ENCODE data around the gene PEX26.
"Not testable (repeated sequence)": the region's sequence is repeated elsewhere in the genome, so short reads cannot be mapped to it uniquely, and the experiment has no call there.

PEX26 gene

GRCh38 chr22:18057568-18058209 lies 20.1 kb upstream of the PEX26 start:
- Histone ChIP-seq H3K27ac (ENCODE audit: low read depth, low read length) (no peak overlapping the region), H3K4me1 (ENCODE audit: control insufficient read depth, insufficient read depth, low read length) (no peaks in the 10 kb centered on the region; the same call in 1 of the 2 replicates), H3K27me3 (ENCODE audit: control insufficient read depth, insufficient read depth, low read length) (no peaks in the 10 kb centered on the region), H3K4me3 (ENCODE audit: low read depth, low read length) (no peak overlapping the region), H3K9me3 (ENCODE audit: control insufficient read depth, insufficient read depth, low read depth, low read length) (peaks cover 7% of the 10 kb centered on the region; the same call in 1 of the 2 replicates), H3K9ac (ENCODE audit: low read length) (no peak overlapping the region), H3K36me3 (ENCODE audit: control insufficient read depth, insufficient read depth, low read length) (no peaks in the 10 kb centered on the region)

GRCh38 chr22:18058371-18059093 lies 19.3 kb upstream of the PEX26 start:
- no peaks in the 10 kb centered on the region for H3K27me3 ChIP-seq (ENCODE audit: control insufficient read depth, insufficient read depth, low read length)
- no peaks in the 10 kb centered on the region; the same call in 1 of the 2 replicates for H3K4me1 ChIP-seq (ENCODE audit: control insufficient read depth, insufficient read depth, low read length)
- H3K4me3 ChIP-seq (ENCODE audit: low read depth, low read length): no peak overlapping the region
- peaks cover 7% of the 10 kb centered on the region; the same call in 1 of the 2 replicates for H3K9me3 ChIP-seq (ENCODE audit: control insufficient read depth, insufficient read depth, low read depth, low read length)
- no peak overlapping the region for H3K9ac ChIP-seq (ENCODE audit: low read length)
- no peaks in the 10 kb centered on the region for H3K36me3 ChIP-seq (ENCODE audit: control insufficient read depth, insufficient read depth, low read length)
- H3K27ac ChIP-seq (ENCODE audit: low read depth, low read length): no peak overlapping the region

GRCh38 chr22:18059094-18059417 lies 18.7 kb upstream of the PEX26 start:
- H3K9me3 ChIP-seq (ENCODE audit: control insufficient read depth, insufficient read depth, low read depth, low read length): peaks cover 3% of the 10 kb centered on the region; the same call in 1 of the 2 replicates
- no peak overlapping the region for H3K27ac ChIP-seq (ENCODE audit: low read depth, low read length)
- H3K9ac ChIP-seq (ENCODE audit: low read length): no peak overlapping the region
- H3K27me3 ChIP-seq (ENCODE audit: control insufficient read depth, insufficient read depth, low read length): no peaks in the 10 kb centered on the region
- no peaks in the 10 kb centered on the region for H3K36me3 ChIP-seq (ENCODE audit: control insufficient read depth, insufficient read depth, low read length)
- no peak overlapping the region for H3K4me3 ChIP-seq (ENCODE audit: low read depth, low read length)
- H3K4me1 ChIP-seq (ENCODE audit: control insufficient read depth, insufficient read depth, low read length): no peaks in the 10 kb centered on the region; the same call in 1 of the 2 replicates

- Histone ChIP-seq H3K4me1 (ENCODE audit: control insufficient read depth, insufficient read depth, low read length) (no peaks in the 10 kb centered on the region; the same call in 1 of the 2 replicates), H3K27ac (ENCODE audit: low read depth, low read length) (no peak overlapping the region), H3K9ac (ENCODE audit: low read length) (no peak overlapping the region), H3K27me3 (ENCODE audit: control insufficient read depth, insufficient read depth, low read length) (no peaks in the 10 kb centered on the region), H3K4me3 (ENCODE audit: low read depth, low read length) (no peak overlapping the region), H3K36me3 (ENCODE audit: control insufficient read depth, insufficient read depth, low read length) (no peaks in the 10 kb centered on the region), H3K9me3 (ENCODE audit: control insufficient read depth, insufficient read depth, low read depth, low read length) (no peaks in the 10 kb centered on the region)
Measured at GRCh38 chr22:18059473-18059872, 18.3 kb upstream of the PEX26 start.

GRCh38 chr22:18059991-18060390 lies 17.8 kb upstream of the PEX26 start:
- no peak overlapping the region for H3K4me3 ChIP-seq (ENCODE audit: low read depth, low read length)
- no peak overlapping the region for H3K27ac ChIP-seq (ENCODE audit: low read depth, low read length)
- no peaks in the 10 kb centered on the region; the same call in 1 of the 2 replicates for H3K27me3 ChIP-seq (ENCODE audit: control insufficient read depth, insufficient read depth, low read length)
- no peaks in the 10 kb centered on the region; the same call in 1 of the 2 replicates for H3K4me1 ChIP-seq (ENCODE audit: control insufficient read depth, insufficient read depth, low read length)
- no peaks in the 10 kb centered on the region for H3K36me3 ChIP-seq (ENCODE audit: control insufficient read depth, insufficient read depth, low read length)
- no peaks in the 10 kb centered on the region for H3K9me3 ChIP-seq (ENCODE audit: control insufficient read depth, insufficient read depth, low read depth, low read length)
- H3K9ac ChIP-seq (ENCODE audit: low read length): no peak overlapping the region

- Histone ChIP-seq H3K27ac (ENCODE audit: low read depth, low read length) (no peak overlapping the region), H3K27me3 (ENCODE audit: control insufficient read depth, insufficient read depth, low read length) (peaks cover 5% of the 10 kb centered on the region; the same call in 1 of the 2 replicates), H3K4me3 (ENCODE audit: low read depth, low read length) (no peak overlapping the region), H3K36me3 (ENCODE audit: control insufficient read depth, insufficient read depth, low read length) (no peaks in the 10 kb centered on the region), H3K9me3 (ENCODE audit: control insufficient read depth, insufficient read depth, low read depth, low read length) (no peaks in the 10 kb centered on the region), H3K4me1 (ENCODE audit: control insufficient read depth, insufficient read depth, low read length) (no peaks in the 10 kb centered on the region; the same call in 1 of the 2 replicates), H3K9ac (ENCODE audit: low read length) (no peak overlapping the region)
Measured at GRCh38 chr22:18060646-18061620, 16.9 kb upstream of the PEX26 start.

GRCh38 chr22:18062421-18062820 lies 15.4 kb upstream of the PEX26 start:
- H3K36me3 ChIP-seq (ENCODE audit: control insufficient read depth, insufficient read depth, low read length): no peaks in the 10 kb centered on the region
- no peak overlapping the region for H3K4me3 ChIP-seq (ENCODE audit: low read depth, low read length)
- H3K9ac ChIP-seq (ENCODE audit: low read length): no peak overlapping the region
- H3K4me1 ChIP-seq (ENCODE audit: control insufficient read depth, insufficient read depth, low read length): no peaks in the 10 kb centered on the region; the same call in 1 of the 2 replicates
- no peak overlapping the region for H3K27ac ChIP-seq (ENCODE audit: low read depth, low read length)
- peaks cover 10% of the 10 kb centered on the region; the same call in 1 of the 2 replicates for H3K27me3 ChIP-seq (ENCODE audit: control insufficient read depth, insufficient read depth, low read length)
- H3K9me3 ChIP-seq (ENCODE audit: control insufficient read depth, insufficient read depth, low read depth, low read length): no peaks in the 10 kb centered on the region

GRCh38 chr22:18063306-18063705 lies 14.5 kb upstream of the PEX26 start:
- Histone ChIP-seq H3K27ac (ENCODE audit: low read depth, low read length) (no peak overlapping the region), H3K9ac (ENCODE audit: low read length) (no peak overlapping the region), H3K9me3 (ENCODE audit: control insufficient read depth, insufficient read depth, low read depth, low read length) (no peaks in the 10 kb centered on the region), H3K36me3 (ENCODE audit: control insufficient read depth, insufficient read depth, low read length) (no peaks in the 10 kb centered on the region), H3K4me1 (ENCODE audit: control insufficient read depth, insufficient read depth, low read length) (peaks cover 3% of the 10 kb centered on the region; the same call in 1 of the 2 replicates), H3K4me3 (ENCODE audit: low read depth, low read length) (no peak overlapping the region), H3K27me3 (ENCODE audit: control insufficient read depth, insufficient read depth, low read length) (peaks cover 10% of the 10 kb centered on the region; the same call in 1 of the 2 replicates)

- not testable (repeated sequence) for H3K27me3 ChIP-seq (ENCODE audit: control insufficient read depth, insufficient read depth, low read length); H3K9ac ChIP-seq (ENCODE audit: low read length); H3K36me3 ChIP-seq (ENCODE audit: control insufficient read depth, insufficient read depth, low read length); H3K9me3 ChIP-seq (ENCODE audit: control insufficient read depth, insufficient read depth, low read depth, low read length); H3K4me1 ChIP-seq (ENCODE audit: control insufficient read depth, insufficient read depth, low read length); H3K4me3 ChIP-seq (ENCODE audit: low read depth, low read length); H3K27ac ChIP-seq (ENCODE audit: low read depth, low read length)
Measured at GRCh38 chr22:18063715-18064114, 14.1 kb upstream of the PEX26 start.

- H3K4me1 ChIP-seq (ENCODE audit: control insufficient read depth, insufficient read depth, low read length): peaks cover 4% of the 10 kb centered on the region; the same call in 1 of the 2 replicates
- H3K4me3 ChIP-seq (ENCODE audit: low read depth, low read length): no peak overlapping the region
- no peaks in the 10 kb centered on the region for H3K36me3 ChIP-seq (ENCODE audit: control insufficient read depth, insufficient read depth, low read length)
- no peak overlapping the region for H3K27ac ChIP-seq (ENCODE audit: low read depth, low read length)
- H3K9ac ChIP-seq (ENCODE audit: low read length): no peak overlapping the region
- no peaks in the 10 kb centered on the region for H3K9me3 ChIP-seq (ENCODE audit: control insufficient read depth, insufficient read depth, low read depth, low read length)
- H3K27me3 ChIP-seq (ENCODE audit: control insufficient read depth, insufficient read depth, low read length): peaks cover 10% of the 10 kb centered on the region; the same call in 1 of the 2 replicates
Measured at GRCh38 chr22:18064636-18065035, 13.2 kb upstream of the PEX26 start.

Measured in HUES6 (cell line).